T-helper 1 cell treated with Interleukin-12 subunit alpha and Interleukin-12 subunit beta and Interleukin-4 antibody, amounts not matched to agents 30 μg/mL and 1 μg/mL, for 36 hours (primary cell): ENCODE results near the gene POMT2.

ENCODE experiments used
- H3K27ac Mint-ChIP-seq: one replicate; pipeline ENCODE4 v1.8.0; 2021; ENCODE audit warnings: mild to moderate bottlenecking, mixed read lengths
- H3K27me3 Mint-ChIP-seq: one replicate; pipeline ENCODE4 v1.8.0; 2021; ENCODE audit warnings: low read depth, mixed read lengths
- H3K36me3 Mint-ChIP-seq: one replicate; pipeline ENCODE4 v1.8.0; 2021; ENCODE audit warnings: low read depth, mixed read lengths
- H3K4me1 Mint-ChIP-seq: one replicate; pipeline ENCODE4 v1.8.0; 2021; ENCODE audit warnings: low read depth, mixed read lengths
- H3K4me3 Mint-ChIP-seq: one replicate; pipeline ENCODE4 v1.8.0; 2021; ENCODE audit warnings: mild to moderate bottlenecking, moderate library complexity, mixed read lengths
- H3K9me3 Mint-ChIP-seq: one replicate; pipeline ENCODE4 v1.8.0; 2021; ENCODE audit warnings: mixed read lengths

The POMT2 gene

GRCh38 chr14:77320238-77320935, at the start of gene POMT2:
TSS of gene POMT2 (minus strand) at chr14:77320883. CDS start at chr14:77320681, 202 bp downstream.
- Mint-ChIP-seq H3K27me3 (no peaks in the 10 kb centered on the region), H3K4me3 (peak within 1 kb of the TSS; percentile 98), H3K27ac (peak within 1 kb of the TSS; percentile 99), H3K36me3 (no peaks in the 10 kb centered on the region), H3K4me1 (peaks cover 20% of the 10 kb centered on the region), H3K9me3 (no peaks in the 10 kb centered on the region)

GRCh38 chr14:77369285-77369684, 48.6 kb upstream of the POMT2 start:
- peaks cover 29% of the 10 kb centered on the region for H3K4me1 Mint-ChIP-seq
- no peaks in the 10 kb centered on the region for H3K9me3 Mint-ChIP-seq
- no peak overlapping the region for H3K27ac Mint-ChIP-seq
- H3K27me3 Mint-ChIP-seq, result no peaks in the 10 kb centered on the region
- peaks cover 11% of the 10 kb centered on the region for H3K36me3 Mint-ChIP-seq
- no peak overlapping the region for H3K4me3 Mint-ChIP-seq

- H3K4me3 Mint-ChIP-seq, result no peak overlapping the region
- H3K27me3 Mint-ChIP-seq, result no peaks in the 10 kb centered on the region
- no peak overlapping the region for H3K27ac Mint-ChIP-seq
- H3K4me1 Mint-ChIP-seq, result peaks cover 15% of the 10 kb centered on the region
- peaks cover 5% of the 10 kb centered on the region for H3K36me3 Mint-ChIP-seq
- H3K9me3 Mint-ChIP-seq, result no peaks in the 10 kb centered on the region
Measured at GRCh38 chr14:77364146-77364545, 43.5 kb upstream of the POMT2 start.

- Mint-ChIP-seq H3K9me3 (no peaks in the 10 kb centered on the region), H3K4me3 (no peak overlapping the region), H3K27me3 (no peaks in the 10 kb centered on the region), H3K36me3 (peaks cover 8% of the 10 kb centered on the region), H3K27ac (no peak overlapping the region), H3K4me1 (peaks cover 13% of the 10 kb centered on the region)
Measured at GRCh38 chr14:77359626-77360025, 38.9 kb upstream of the POMT2 start.

GRCh38 chr14:77356899-77357298, 36.2 kb upstream of the POMT2 start:
- Mint-ChIP-seq H3K4me3 (no peak overlapping the region), H3K36me3 (peaks cover 8% of the 10 kb centered on the region), H3K27ac (no peak overlapping the region), H3K9me3 (no peaks in the 10 kb centered on the region), H3K27me3 (no peaks in the 10 kb centered on the region), H3K4me1 (peaks cover 10% of the 10 kb centered on the region)

- Mint-ChIP-seq H3K36me3 (peaks cover 6% of the 10 kb centered on the region), H3K27ac (no peak overlapping the region), H3K4me1 (peaks cover 10% of the 10 kb centered on the region), H3K4me3 (no peak overlapping the region), H3K27me3 (no peaks in the 10 kb centered on the region), H3K9me3 (no peaks in the 10 kb centered on the region)
Measured at GRCh38 chr14:77355811-77356210, 35.1 kb upstream of the POMT2 start.

GRCh38 chr14:77353469-77354141, 32.9 kb upstream of the POMT2 start:
- Mint-ChIP-seq H3K27ac (no peak overlapping the region), H3K4me1 (peaks cover 2% of the 10 kb centered on the region), H3K4me3 (no peak overlapping the region), H3K27me3 (no peaks in the 10 kb centered on the region), H3K9me3 (no peaks in the 10 kb centered on the region), H3K36me3 (peaks cover 14% of the 10 kb centered on the region)

- no peaks in the 10 kb centered on the region for H3K9me3 Mint-ChIP-seq
- H3K27me3 Mint-ChIP-seq, result no peaks in the 10 kb centered on the region
- H3K4me3 Mint-ChIP-seq, result no peak overlapping the region
Measured at GRCh38 chr14:77347751-77348150, 27.1 kb upstream of the POMT2 start.

GRCh38 chr14:77346495-77346894, 25.8 kb upstream of the POMT2 start:
- Mint-ChIP-seq H3K9me3 (no peaks in the 10 kb centered on the region), H3K27me3 (no peaks in the 10 kb centered on the region), H3K27ac (no peak overlapping the region), H3K36me3 (peaks cover 16% of the 10 kb centered on the region), H3K4me1 (no peaks in the 10 kb centered on the region), H3K4me3 (no peak overlapping the region)

More at GRCh38 chr14:77347751-77348150, 27.1 kb upstream of the POMT2 start:
- Mint-ChIP-seq H3K4me1 (no peaks in the 10 kb centered on the region), H3K27ac (no peak overlapping the region), H3K36me3 (peaks cover 16% of the 10 kb centered on the region)

GRCh38 chr14:77344377-77344996, 23.8 kb upstream of the POMT2 start:
- peaks cover 12% of the 10 kb centered on the region for H3K36me3 Mint-ChIP-seq
- no peaks in the 10 kb centered on the region for H3K27me3 Mint-ChIP-seq
- H3K9me3 Mint-ChIP-seq, result no peaks in the 10 kb centered on the region
- no peak overlapping the region for H3K27ac Mint-ChIP-seq
- no peaks in the 10 kb centered on the region for H3K4me1 Mint-ChIP-seq
- no peak overlapping the region for H3K4me3 Mint-ChIP-seq

GRCh38 chr14:77343662-77344061, 23.0 kb upstream of the POMT2 start:
- Mint-ChIP-seq H3K36me3 (peaks cover 16% of the 10 kb centered on the region), H3K9me3 (no peaks in the 10 kb centered on the region), H3K27me3 (no peaks in the 10 kb centered on the region), H3K4me1 (peaks cover 7% of the 10 kb centered on the region), H3K27ac (no peak overlapping the region), H3K4me3 (no peak overlapping the region)

- peaks cover 16% of the 10 kb centered on the region for H3K36me3 Mint-ChIP-seq
- no peak overlapping the region for H3K27ac Mint-ChIP-seq
- H3K27me3 Mint-ChIP-seq, result no peaks in the 10 kb centered on the region
- peaks cover 14% of the 10 kb centered on the region for H3K4me1 Mint-ChIP-seq
- no peak overlapping the region for H3K4me3 Mint-ChIP-seq
- no peaks in the 10 kb centered on the region for H3K9me3 Mint-ChIP-seq
Measured at GRCh38 chr14:77342726-77343397, 22.2 kb upstream of the POMT2 start.

GRCh38 chr14:77340389-77340788, 19.7 kb upstream of the POMT2 start:
- no peaks in the 10 kb centered on the region for H3K9me3 Mint-ChIP-seq
- H3K4me3 Mint-ChIP-seq, result no peak overlapping the region
- no peak overlapping the region for H3K27ac Mint-ChIP-seq
- H3K4me1 Mint-ChIP-seq, result peaks cover 14% of the 10 kb centered on the region
- H3K27me3 Mint-ChIP-seq, result no peaks in the 10 kb centered on the region
- H3K36me3 Mint-ChIP-seq, result peaks cover 21% of the 10 kb centered on the region

GRCh38 chr14:77339407-77339806, 18.7 kb upstream of the POMT2 start:
- H3K4me3 Mint-ChIP-seq, result no peak overlapping the region

More at GRCh38 chr14:77339407-77339806, 18.7 kb upstream of the POMT2 start:
- H3K27ac Mint-ChIP-seq, result no peak overlapping the region
- H3K4me1 Mint-ChIP-seq, result peaks cover 14% of the 10 kb centered on the region
- no peaks in the 10 kb centered on the region for H3K9me3 Mint-ChIP-seq
- no peaks in the 10 kb centered on the region for H3K27me3 Mint-ChIP-seq
- H3K36me3 Mint-ChIP-seq, result peaks cover 21% of the 10 kb centered on the region
